Fibroblast of lung (primary cell): ENCODE data around the gene IRGM.

Source experiments
- CTCF ChIP-seq, 2 donors: IDR thresholded peaks in 1 of 2; conservative IDR thresholded peaks in 1 of 2; 1 replicate in 1 of 2; 2 replicates in 1 of 2; pipeline ENCODE4 v1.5.1; 2011 to 2012; ENCODE audit warnings: low read length in 2 of 2, control low read depth in 1 of 2, inconsistent platforms in 1 of 2, low read depth in 1 of 2, mild to moderate bottlenecking in 1 of 2
- EZH2 ChIP-seq: IDR thresholded peaks from 2 replicates; pipeline ENCODE4 v1.5.1; 2012; ENCODE audit warnings: low read length, control low read depth, mild to moderate bottlenecking; ENCODE audit errors: missing control alignments

- TF ChIP-seq CTCF (conservative IDR thresholded peaks at IDR 0.05 in 1 of 2, IDR thresholded peaks at IDR 0.05 in 1 of 2; ENCODE audit: low read depth in 1 of 2, low read length in 2 of 2) (no peak), EZH2 (no peak)
Observed at GRCh38 chr5:150851039-150851438, 4.7 kb downstream of the IRGM start.
